ENCODE measurements around the gene SLC3A2. TPM values are rescaled to one million over a fixed set of nuclear protein-coding genes. Genes with fewer than 3 reads are reported as not detected.

The SLC3A2 gene
- total and polyA plus RNA-seq, 2 of the 13 experiments (the other 11 are each of a cell fraction or from before 2014, with no cell fraction given), result 213 to 226 TPM

DNA sequence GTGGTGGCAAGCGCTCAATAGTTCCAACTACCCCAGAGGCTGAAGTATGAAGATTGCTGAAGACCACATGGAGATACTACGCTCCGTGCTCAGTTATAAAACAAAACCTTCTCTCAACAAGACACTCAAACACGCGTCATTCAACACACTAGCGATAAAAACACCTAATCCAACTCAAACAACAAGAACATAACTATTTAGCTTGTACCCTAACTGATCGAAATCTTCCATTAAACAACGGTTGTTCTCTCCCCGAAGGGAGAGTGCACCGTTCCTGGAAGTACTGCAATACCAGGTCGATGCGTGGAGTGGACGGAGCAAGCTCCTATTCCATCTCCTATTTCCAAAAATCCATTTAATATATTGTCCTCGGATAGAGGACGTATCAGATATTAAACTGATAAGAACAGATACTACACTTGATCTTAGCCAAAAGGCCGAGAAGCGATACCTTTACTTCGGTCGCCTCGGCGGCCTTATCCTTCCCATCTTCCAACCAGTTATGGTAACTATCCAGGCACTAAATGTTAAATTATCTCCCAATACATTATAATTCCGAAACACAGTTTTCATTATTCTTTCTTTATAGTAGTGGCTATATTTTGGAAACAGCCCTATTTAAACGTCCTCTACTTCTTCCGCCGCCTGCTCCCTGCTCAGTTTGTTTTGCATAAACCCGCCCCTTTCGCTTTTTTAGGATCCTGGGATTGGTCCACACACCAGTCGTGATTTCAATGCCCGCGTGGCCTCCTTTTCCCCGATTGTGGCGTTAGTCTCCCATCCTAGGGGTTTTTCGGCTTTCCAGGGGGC is 39.1 kb upstream of the SLC3A2 start (continued):
- TF ChIP-seq HCFC1 (IDR thresholded peaks at IDR 0.05; ENCODE audit: low read depth, low read length) (peak; percentile 55), ZNF761 (CRISPR knock-in tag; conservative IDR thresholded peaks at IDR 0.05) (0 out of 2 replicates have a peak, but pooled peaks have one; percentile 34), POGK (CRISPR knock-in tag; conservative IDR thresholded peaks at IDR 0.05) (peak; percentile 84), STAG1 (CRISPR knock-in tag; IDR thresholded peaks at IDR 0.05) (peak; percentile 17; the same call in 1 of the 2 replicates), BCL6 (CRISPR knock-in tag; IDR thresholded peaks at IDR 0.05) (peak; percentile 94), ZNF20 (CRISPR knock-in tag; IDR thresholded peaks at IDR 0.05) (no peak), SOX13 (IDR thresholded peaks at IDR 0.05) (peak; percentile 99), SOX13 (CRISPR knock-in tag; conservative IDR thresholded peaks at IDR 0.05 in 1 of 2, IDR thresholded peaks at IDR 0.05 in 1 of 2) (peak; percentile 84 to 100), FOXA3 (CRISPR knock-in tag; IDR thresholded peaks at IDR 0.05) (peak; percentile 91), HOMEZ (CRISPR knock-in tag; IDR thresholded peaks at IDR 0.05; ENCODE audit: low read depth) (no peak), SETDB1 (CRISPR knock-in tag; IDR thresholded peaks at IDR 0.05; ENCODE audit: borderline replicate concordance) (no peak), ZBTB8A (CRISPR knock-in tag; IDR thresholded peaks at IDR 0.05; ENCODE audit: borderline replicate concordance, low read depth) (peak; percentile 87; the same call in 1 of the 2 replicates), ZNF121 (CRISPR knock-in tag; IDR thresholded peaks at IDR 0.05) (peak; percentile 59), REL (CRISPR knock-in tag; conservative IDR thresholded peaks at IDR 0.05) (peak; percentile 99), ZNF335 (CRISPR knock-in tag; IDR thresholded peaks at IDR 0.05) (peak; percentile 70; the same call in 1 of the 2 replicates), ZNF724P (CRISPR knock-in tag; IDR thresholded peaks at IDR 0.05; ENCODE audit: borderline replicate concordance) (peak; percentile 63; the same call in 1 of the 2 replicates), ZNF543 (CRISPR knock-in tag; IDR thresholded peaks at IDR 0.05) (no peak; the same call in 1 of the 2 replicates), REPIN1 (CRISPR knock-in tag; IDR thresholded peaks at IDR 0.05; ENCODE audit: borderline replicate concordance, low read depth) (peak; percentile 96), ZFP36L2 (CRISPR knock-in tag; IDR thresholded peaks at IDR 0.05) (peak; percentile 96; the same call in 1 of the 2 replicates), ESRRA (CRISPR knock-in tag; IDR thresholded peaks at IDR 0.05; ENCODE audit: low read depth) (peak; percentile 52; the same call in 1 of the 2 replicates), ISX (CRISPR knock-in tag; conservative IDR thresholded peaks at IDR 0.05) (peak; percentile 75; the same call in 1 of the 2 replicates), NCOA5 (CRISPR knock-in tag; IDR thresholded peaks at IDR 0.05) (peak; percentile 97), PRMT3 (CRISPR knock-in tag; IDR thresholded peaks at IDR 0.05; ENCODE audit: borderline replicate concordance, low read depth) (peak; percentile 96), NR1H2 (CRISPR knock-in tag; IDR thresholded peaks at IDR 0.05; ENCODE audit: borderline replicate concordance, low read depth) (0 out of 2 replicates have a peak, but pooled peaks have one; percentile 75), ZNF230 (CRISPR knock-in tag; IDR thresholded peaks at IDR 0.05) (no peak; the same call in 1 of the 2 replicates), ZNF644 (CRISPR knock-in tag; IDR thresholded peaks at IDR 0.05; ENCODE audit: low read depth) (no peak)
- TF ChIP-seq, protein P1, sequence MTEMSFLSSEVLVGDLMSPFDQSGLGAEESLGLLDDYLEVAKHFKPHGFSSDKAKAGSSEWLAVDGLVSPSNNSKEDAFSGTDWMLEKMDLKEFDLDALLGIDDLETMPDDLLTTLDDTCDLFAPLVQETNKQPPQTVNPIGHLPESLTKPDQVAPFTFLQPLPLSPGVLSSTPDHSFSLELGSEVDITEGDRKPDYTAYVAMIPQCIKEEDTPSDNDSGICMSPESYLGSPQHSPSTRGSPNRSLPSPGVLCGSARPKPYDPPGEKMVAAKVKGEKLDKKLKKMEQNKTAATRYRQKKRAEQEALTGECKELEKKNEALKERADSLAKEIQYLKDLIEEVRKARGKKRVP (CRISPR knock-in tag; IDR thresholded peaks at IDR 0.05), result peak; percentile 91 to 96
